Naive thymus-derived CD4-positive, alpha-beta T cell (primary cell): ENCODE data around the gene CFAP20DC. TPM values are rescaled to one million over a fixed set of nuclear protein-coding genes. Genes with fewer than 3 reads are reported as not detected.
A peak's percentile ranks its signal among the peaks of the same experiment; 100 is the strongest.

ENCODE experiments used
- ATAC-seq: fragments of 150-1000 bp; cut with Tn5 transposase; 2 replicates; pipeline ENCODE4 v1.10.0; 2021; ENCODE audit warnings: mild to moderate bottlenecking, moderate library complexity
- CTCF ChIA-PET: fragments of 350-600 bp; sonication (Branson Sonifier 250); formaldehyde crosslinking; loops from one replicate; lab custom pipeline; 2021; ENCODE audit warnings: antibody characterized with exemption; lab: Charles Lee
- POLR2A ChIA-PET: fragments of 350-600 bp; sonication (Branson Sonifier 250); formaldehyde crosslinking; loops from one replicate; lab custom pipeline; 2021; ENCODE audit warnings: antibody characterized with exemption, inconsistent platforms; lab: Charles Lee
- DNase-seq, 9 donors: peaks; one replicate each; pipeline versions ENCODE4 v3.0.0 to v3.0.0-alpha.2; 2020 to 2022; ENCODE audit warnings: mixed read lengths in 1 of 9
- H3K27ac ChIP-seq: one replicate; pipeline ENCODE4 v1.7.0; 2013; ENCODE audit warnings: mild to moderate bottlenecking, low read depth, low read length, moderate library complexity
- H3K27me3 ChIP-seq, 2 donors: one replicate each; pipeline ENCODE4 v1.7.0; 2013; ENCODE audit warnings: low read length in 2 of 2, mild to moderate bottlenecking in 2 of 2, moderate library complexity in 2 of 2; ENCODE audit not compliant: control insufficient read depth in 2 of 2, insufficient read depth in 2 of 2
- H3K36me3 ChIP-seq, 3 experiments: 1 replicate in 2 of 3; 2 replicates in 1 of 3; pipeline ENCODE4 v1.7.0; 2013; ENCODE audit warnings: low read length in 3 of 3, mild to moderate bottlenecking in 3 of 3, moderate library complexity in 1 of 3; ENCODE audit not compliant: insufficient read depth in 3 of 3, control insufficient read depth in 2 of 3
- H3K4me1 ChIP-seq, 2 donors: one replicate each; pipeline ENCODE4 v1.7.0; 2013; ENCODE audit warnings: low read length in 2 of 2, mild to moderate bottlenecking in 2 of 2, moderate library complexity in 1 of 2; ENCODE audit not compliant: control insufficient read depth in 2 of 2, insufficient read depth in 2 of 2
- H3K4me3 ChIP-seq: 2 replicates; pipeline ENCODE4 v1.7.0; 2013; ENCODE audit warnings: mild to moderate bottlenecking, low read length
- H3K9me3 ChIP-seq, 3 experiments: 1 replicate in 2 of 3; 2 replicates in 1 of 3; pipeline ENCODE4 v1.7.0; 2013; ENCODE audit warnings: low read length in 3 of 3; ENCODE audit not compliant: control insufficient read depth in 2 of 3
- H3K27ac Mint-ChIP-seq, 9 donors: one replicate each; pipeline ENCODE4 v1.8.0; 2020 to 2022; ENCODE audit warnings: mixed read lengths in 9 of 9, mild to moderate bottlenecking in 8 of 9, moderate library complexity in 5 of 9, inconsistent platforms in 2 of 9
- H3K27me3 Mint-ChIP-seq, 5 donors: one replicate each; pipeline ENCODE4 v1.8.0; 2021 to 2022; ENCODE audit warnings: mixed read lengths in 5 of 5, mild to moderate bottlenecking in 1 of 5
- H3K36me3 Mint-ChIP-seq, 5 donors: one replicate each; pipeline ENCODE4 v1.8.0; 2020 to 2022; ENCODE audit warnings: mixed read lengths in 5 of 5, mild to moderate bottlenecking in 3 of 5, inconsistent platforms in 1 of 5
- H3K4me1 Mint-ChIP-seq, 7 donors: one replicate each; pipeline ENCODE4 v1.8.0; 2020 to 2022; ENCODE audit warnings: mixed read lengths in 7 of 7, mild to moderate bottlenecking in 3 of 7, inconsistent platforms in 1 of 7
- H3K4me3 Mint-ChIP-seq, 10 donors: one replicate each; pipeline ENCODE4 v1.8.0; 2020 to 2022; ENCODE audit warnings: mild to moderate bottlenecking in 10 of 10, mixed read lengths in 10 of 10, moderate library complexity in 6 of 10, inconsistent platforms in 2 of 10
- H3K9me3 Mint-ChIP-seq, 11 donors: one replicate each; pipeline ENCODE4 v1.8.0; 2020 to 2022; ENCODE audit warnings: mixed read lengths in 11 of 11, mild to moderate bottlenecking in 4 of 11, inconsistent platforms in 1 of 11, moderate library complexity in 1 of 11
- intact Hi-C, 2 donors: fragments of 100-400 bp; cut with micrococcal nuclease; formaldehyde crosslinking; loops; one replicate each; pipeline ENCODE4 v1.15.1; 2023
- polyA plus RNA-seq, 2 donors: library from polyadenylated mRNA; unstranded; fragments of 300-500 nt; fragmentation: Illumina TruSeq; gene quantifications; one replicate each; pipeline ENCODE4 v1.2.3, GENCODE V29; 2021
- total RNA-seq, 6 experiments: library from RNA in 5 of 6; stranded (reverse) in 5 of 6; gene quantifications; 1 replicate in 5 of 6; 2 replicates in 1 of 6; pipeline ENCODE4 v1.2.3 and lab custom pipeline; 2021 to 2026

The CFAP20DC gene
- total and polyA plus RNA-seq, 7 experiments from 2014 or later, result 0.24 to 1.2 (median 0.42) TPM; not detected in 3

DNA sequence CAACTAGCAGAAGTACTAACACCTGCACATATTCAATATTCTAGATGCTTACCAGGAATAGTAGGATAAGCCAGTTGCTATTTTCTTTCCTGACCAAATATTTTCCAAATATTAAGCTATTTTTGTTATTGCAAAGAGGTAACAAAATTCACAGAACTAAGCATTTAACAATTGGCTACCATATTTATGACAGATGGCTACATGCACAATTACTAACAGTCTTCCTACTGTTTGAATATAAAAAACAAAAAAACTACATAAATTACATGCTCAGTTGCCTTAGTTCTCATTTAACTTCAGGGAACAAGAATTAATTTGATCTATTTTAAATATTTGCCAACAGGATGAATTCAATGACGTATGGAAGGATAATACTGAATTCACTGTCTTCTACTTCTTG is 36.2 kb downstream of the CFAP20DC start:
- no peak overlapping the region for H3K4me3 ChIP-seq
- DNase-seq, result no peak
- ChIA-PET POLR2A (no interaction called here), CTCF (no interaction called here)
- no peak for ATAC-seq
- intact Hi-C loops, result no loop called here
- H3K27ac ChIP-seq, result no peak overlapping the region
- no peaks in the 10 kb centered on the region for H3K4me1 Mint-ChIP-seq
- no peaks in the 10 kb centered on the region for H3K9me3 ChIP-seq
- H3K4me3 Mint-ChIP-seq, result no peak overlapping the region
- no peaks in the 10 kb centered on the region for H3K4me1 ChIP-seq
- peaks cover 0 to 35% (median 21%) of the 10 kb centered on the region in 5 donors for H3K27me3 Mint-ChIP-seq
- H3K27me3 ChIP-seq, result no peaks in the 10 kb centered on the region
- H3K9me3 Mint-ChIP-seq, result peaks cover 0 to 2% (median 0%) of the 10 kb centered on the region in 11 donors
- H3K27ac Mint-ChIP-seq, result no peak overlapping the region
- H3K36me3 ChIP-seq, result no peaks in the 10 kb centered on the region
- no peaks in the 10 kb centered on the region for H3K36me3 Mint-ChIP-seq

GRCh38 chr3:59006634-59007517 is 42.9 kb downstream of the CFAP20DC start:
- Histone ChIP-seq H3K27ac (no peak overlapping the region), H3K9me3 (no peaks in the 10 kb centered on the region), H3K27me3 (no peaks in the 10 kb centered on the region), H3K4me1 (no peaks in the 10 kb centered on the region), H3K36me3 (no peaks in the 10 kb centered on the region), H3K4me3 (no peak overlapping the region)
- ATAC-seq (no peak), DNase-seq (no peak)
- ChIA-PET CTCF (no interaction called here), POLR2A (no interaction called here)
- Mint-ChIP-seq H3K9me3 (peaks cover 0 to 5% (median 0%) of the 10 kb centered on the region in 11 donors), H3K4me1 (no peaks in the 10 kb centered on the region), H3K27me3 (peaks cover 0 to 26% (median 10%) of the 10 kb centered on the region in 5 donors), H3K27ac (no peak overlapping the region), H3K36me3 (no peaks in the 10 kb centered on the region), H3K4me3 (no peak overlapping the region)
- intact Hi-C loops, result no loop called here

GRCh38 chr3:59001675-59002074 is 48.1 kb downstream of the CFAP20DC start:
- CTCF ChIA-PET, result no interaction called here

DNA sequence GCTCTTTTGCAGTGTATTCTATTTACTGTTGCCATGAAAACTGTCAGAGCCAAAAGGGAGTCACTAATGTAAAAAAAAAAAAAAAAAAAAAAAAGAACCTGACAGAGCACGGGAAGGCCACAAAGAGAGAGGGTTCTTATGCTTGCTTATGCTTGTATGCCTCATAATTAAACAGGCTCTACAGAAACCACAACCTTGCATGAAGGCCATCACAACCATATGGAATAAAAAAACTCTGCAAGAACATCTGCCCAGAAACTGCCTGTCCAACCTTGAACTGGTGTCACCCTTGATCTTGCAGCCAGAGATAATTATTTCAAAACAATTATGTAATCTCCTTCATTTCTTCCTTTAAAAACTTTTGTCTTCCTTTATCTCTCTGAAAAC is 50.1 kb downstream of the CFAP20DC start:
- ChIA-PET POLR2A (no interaction called here), CTCF (no interaction called here)
- H3K4me3 ChIP-seq, result no peak overlapping the region
- H3K27me3 ChIP-seq, result no peaks in the 10 kb centered on the region
- peaks cover 2 to 22% (median 7%) of the 10 kb centered on the region in 5 donors for H3K27me3 Mint-ChIP-seq
- no peak overlapping the region for H3K4me3 Mint-ChIP-seq
- H3K9me3 ChIP-seq, result no peaks in the 10 kb centered on the region
- intact Hi-C loops, result loop anchor here (10.0 kb wide), 2 partner anchors 205 to 1945 kb away; no protein-coding TSS in a partner anchor
- no peak overlapping the region for H3K27ac Mint-ChIP-seq
- H3K4me1 Mint-ChIP-seq, result peaks cover 0 to 3% (median 0%) of the 10 kb centered on the region in 7 donors
- H3K36me3 Mint-ChIP-seq, result peaks cover 0 to 2% (median 0%) of the 10 kb centered on the region in 5 donors
- no peak overlapping the region for H3K27ac ChIP-seq
- no peak for ATAC-seq
- H3K9me3 Mint-ChIP-seq, result peaks cover 0 to 1% (median 0%) of the 10 kb centered on the region in 11 donors
- H3K4me1 ChIP-seq, result no peaks in the 10 kb centered on the region
- H3K36me3 ChIP-seq, result no peaks in the 10 kb centered on the region
- no peak for DNase-seq

More at GRCh38 chr3:59001675-59002074, 48.1 kb downstream of the CFAP20DC start:
- intact Hi-C loops, result no loop called here
- Histone ChIP-seq H3K4me1 (no peaks in the 10 kb centered on the region), H3K9me3 (no peaks in the 10 kb centered on the region), H3K4me3 (no peak overlapping the region), H3K27me3 (no peaks in the 10 kb centered on the region), H3K36me3 (no peaks in the 10 kb centered on the region), H3K27ac (no peak overlapping the region)
- peaks cover 2 to 27% (median 7%) of the 10 kb centered on the region in 5 donors for H3K27me3 Mint-ChIP-seq
- ATAC-seq (no peak), DNase-seq (no peak)
- H3K9me3 Mint-ChIP-seq, result peaks cover 0 to 2% (median 0%) of the 10 kb centered on the region in 11 donors
- H3K4me1 Mint-ChIP-seq, result peaks cover 0 to 2% (median 0%) of the 10 kb centered on the region in 7 donors
- H3K27ac Mint-ChIP-seq, result no peak overlapping the region
- POLR2A ChIA-PET, result no interaction called here
- no peak overlapping the region for H3K4me3 Mint-ChIP-seq
- peaks cover 0 to 2% (median 0%) of the 10 kb centered on the region in 5 donors for H3K36me3 Mint-ChIP-seq

DNA sequence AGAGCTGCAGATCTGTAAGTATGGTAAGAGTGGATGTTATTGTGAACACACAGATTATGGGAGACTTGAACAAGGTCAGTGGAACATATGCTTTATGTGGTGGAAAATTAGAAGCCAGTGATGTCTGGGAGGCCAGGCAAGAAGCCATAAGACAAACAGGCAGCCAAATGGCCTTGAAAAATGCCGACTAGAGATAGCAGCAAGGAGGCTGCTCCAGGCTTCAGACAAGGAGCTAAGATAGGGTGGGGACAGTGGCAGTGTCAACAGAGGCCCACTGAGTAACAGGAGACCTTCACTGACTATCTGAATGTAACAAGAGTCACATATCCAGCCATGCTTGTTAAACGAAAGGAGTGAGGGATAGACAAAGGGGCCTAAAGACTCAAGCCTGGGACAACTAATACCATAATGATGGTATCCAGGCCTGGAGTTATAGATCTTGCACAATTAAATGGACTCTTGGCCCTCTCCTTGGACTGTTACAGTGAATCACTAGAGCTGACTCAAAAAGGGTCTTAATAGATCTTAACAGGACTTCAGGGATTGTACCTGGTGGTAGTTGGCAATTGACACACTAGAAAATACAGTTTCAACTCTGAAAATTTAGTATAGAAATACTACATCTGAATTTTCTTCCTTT is 50.6 kb downstream of the CFAP20DC start:
- ChIA-PET CTCF (no interaction called here), POLR2A (no interaction called here)
- peaks cover 0 to 2% (median 0%) of the 10 kb centered on the region in 5 donors for H3K36me3 Mint-ChIP-seq
- Histone ChIP-seq H3K27ac (no peak overlapping the region), H3K36me3 (no peaks in the 10 kb centered on the region), H3K4me3 (no peak overlapping the region), H3K4me1 (no peaks in the 10 kb centered on the region), H3K9me3 (no peaks in the 10 kb centered on the region), H3K27me3 (no peaks in the 10 kb centered on the region)
- peaks cover 0 to 4% (median 2%) of the 10 kb centered on the region in 7 donors for H3K4me1 Mint-ChIP-seq
- ATAC-seq, result no peak
- H3K4me3 Mint-ChIP-seq, result no peak overlapping the region
- intact Hi-C loops, result loop anchor here (10.0 kb wide), 2 partner anchors 206 to 1946 kb away; no protein-coding TSS in a partner anchor
- peaks cover 2 to 22% (median 9%) of the 10 kb centered on the region in 5 donors for H3K27me3 Mint-ChIP-seq
- DNase-seq, result no peak
- H3K27ac Mint-ChIP-seq, result no peak overlapping the region
- peaks cover 0 to 1% (median 0%) of the 10 kb centered on the region in 11 donors for H3K9me3 Mint-ChIP-seq

DNA sequence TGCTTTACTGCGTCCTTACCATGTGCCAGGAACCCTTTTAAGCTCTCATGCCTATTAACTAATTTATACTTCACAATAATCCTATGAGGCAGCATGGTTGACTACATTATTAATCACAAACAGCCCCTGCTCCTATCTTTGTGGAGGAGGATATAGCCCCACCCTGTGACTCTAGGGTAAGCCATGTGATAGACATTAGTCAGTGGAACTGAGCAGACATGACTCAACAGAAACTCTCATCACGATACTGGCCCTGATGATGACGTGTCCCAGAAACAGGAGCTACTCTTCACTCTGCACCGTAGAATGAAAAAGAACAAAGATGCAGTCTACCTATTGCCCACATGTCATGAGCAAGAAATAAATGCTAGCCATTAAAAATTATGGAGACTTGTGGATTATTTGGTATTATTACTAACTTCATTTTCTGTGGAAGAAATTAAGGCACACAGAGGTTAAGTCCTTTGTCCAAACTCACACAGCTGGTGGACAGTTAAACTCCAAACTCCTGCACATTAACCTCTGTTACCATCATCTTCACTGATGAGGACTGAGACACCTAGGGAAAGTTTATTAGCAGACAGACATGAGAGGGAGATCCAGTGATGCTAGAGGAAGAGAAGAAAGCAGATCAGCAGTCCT is 51.2 kb downstream of the CFAP20DC start:
- Mint-ChIP-seq H3K9me3 (peaks cover 0 to 1% (median 0%) of the 10 kb centered on the region in 11 donors), H3K36me3 (peaks cover 0 to 2% (median 0%) of the 10 kb centered on the region in 5 donors), H3K4me3 (no peak overlapping the region), H3K27ac (no peak overlapping the region), H3K4me1 (peaks cover 0 to 4% (median 2%) of the 10 kb centered on the region in 7 donors), H3K27me3 (peaks cover 2 to 22% (median 10%) of the 10 kb centered on the region in 5 donors)
- no peaks in the 10 kb centered on the region for H3K9me3 ChIP-seq
- no peak for DNase-seq
- ChIA-PET CTCF (interaction anchor here (1.4 kb wide), 1 partner anchor 56 kb away, joined by 5 read pairs; no protein-coding TSS in a partner anchor), POLR2A (no interaction called here)
- no peak overlapping the region for H3K27ac ChIP-seq
- no peaks in the 10 kb centered on the region for H3K4me1 ChIP-seq
- no peaks in the 10 kb centered on the region for H3K36me3 ChIP-seq
- intact Hi-C loops, result loop anchor here (10.0 kb wide), 2 partner anchors 206 to 1946 kb away; no protein-coding TSS in a partner anchor
- H3K4me3 ChIP-seq, result no peak overlapping the region
- no peaks in the 10 kb centered on the region for H3K27me3 ChIP-seq
- ATAC-seq, result peak; percentile 22
